Neural progenitor cell (in vitro differentiated cells): Measurements from ENCODE around the gene IFT88. TPM values are rescaled to one million over a fixed set of nuclear protein-coding genes. Genes with fewer than 3 reads are reported as not detected.

Experiments used
- DNase-seq: peaks from one replicate; pipeline ENCODE4 v3.0.0-alpha.2; 2016; ENCODE audit warnings: low spot score
- H2AFZ ChIP-seq: fragments of 200-600 bp; sonication (generic); replicated peaks from 2 replicates; pipeline ENCODE4 v1.6.1; 2016; ENCODE audit warnings: antibody characterized with exemption
- H3F3A ChIP-seq: fragments of 200-600 bp; sonication (generic); 2 replicates; pipeline ENCODE4 v1.6.1; 2016; ENCODE audit warnings: antibody characterized with exemption, low read depth
- H3K27ac ChIP-seq: fragments of 200-600 bp; sonication (generic); 2 replicates; pipeline ENCODE4 v1.5.1; 2016; ENCODE audit warnings: mild to moderate bottlenecking
- H3K27me3 ChIP-seq: fragments of 200-600 bp; sonication (generic); 2 replicates; pipeline ENCODE4 v1.6.1; 2016; ENCODE audit warnings: mild to moderate bottlenecking, moderate library complexity
- H3K36me3 ChIP-seq: fragments of 200-600 bp; sonication (generic); 2 replicates; pipeline ENCODE4 v1.5.1; 2016
- H3K4me1 ChIP-seq: fragments of 200-600 bp; sonication (generic); 2 replicates; pipeline ENCODE4 v1.6.1; 2016; ENCODE audit warnings: mixed run types
- H3K4me2 ChIP-seq: fragments of 200-600 bp; sonication (generic); 2 replicates; pipeline ENCODE4 v1.6.1; 2016
- H3K4me3 ChIP-seq: fragments of 200-600 bp; sonication (generic); 2 replicates; pipeline ENCODE4 v1.5.1; 2016
- H3K79me2 ChIP-seq: fragments of 200-600 bp; sonication (generic); 2 replicates; pipeline ENCODE4 v1.6.1; 2016; ENCODE audit warnings: low read depth
- H3K9ac ChIP-seq: fragments of 200-600 bp; sonication (generic); 2 replicates; pipeline ENCODE4 v1.6.1; 2016
- H3K9me3 ChIP-seq: fragments of 200-600 bp; sonication (generic); 2 replicates; pipeline ENCODE4 v1.5.1; 2016; ENCODE audit warnings: low read depth
- H4K20me1 ChIP-seq: fragments of 200-600 bp; sonication (generic); 2 replicates; pipeline ENCODE4 v1.6.1; 2016; ENCODE audit warnings: low read depth
- H3K27ac Mint-ChIP-seq: 3 replicates; pipeline ENCODE4 v1.8.0; 2021; ENCODE audit warnings: mixed read lengths
- H3K27me3 Mint-ChIP-seq: 2 replicates; pipeline ENCODE4 v1.8.0; 2022; ENCODE audit warnings: low read depth, mild to moderate bottlenecking, inconsistent platforms, moderate library complexity, mixed read lengths; ENCODE audit not compliant: insufficient read depth
- H3K36me3 Mint-ChIP-seq: 3 replicates; pipeline ENCODE4 v1.8.0; 2021; ENCODE audit warnings: mixed read lengths
- H3K4me1 Mint-ChIP-seq: 3 replicates; pipeline ENCODE4 v1.8.0; 2021; ENCODE audit warnings: mixed read lengths
- H3K4me3 Mint-ChIP-seq: 3 replicates; pipeline ENCODE4 v1.8.0; 2021; ENCODE audit warnings: mild to moderate bottlenecking, moderate library complexity, mixed read lengths
- H3K9me3 Mint-ChIP-seq: 3 replicates; pipeline ENCODE4 v1.8.0; 2020; ENCODE audit warnings: mixed read lengths
- CTCF ChIP-seq: fragments of 200-600 bp; sonication (generic); IDR thresholded peaks from 2 replicates; pipeline ENCODE4 v1.5.1; 2017; ENCODE audit warnings: antibody characterized with exemption, mild to moderate bottlenecking
- EZH2 ChIP-seq: fragments of 200-600 bp; sonication (generic); IDR thresholded peaks from 2 replicates; pipeline ENCODE4 v1.6.1; 2017; ENCODE audit warnings: antibody characterized with exemption, mild to moderate bottlenecking, moderate library complexity
- EZH2phosphoT487 ChIP-seq: fragments of 200-600 bp; sonication (generic); IDR thresholded peaks from 2 replicates; pipeline ENCODE4 v1.6.1; 2017; ENCODE audit warnings: antibody characterized with exemption
- total RNA-seq: library from RNA; depleted of rRNA; stranded (reverse); fragments of >200 nt; gene quantifications from 2 replicates; pipeline ENCODE4 v1.2.3, GENCODE V29; 2015; ENCODE audit warnings: low replicate concordance

The IFT88 gene
- total RNA-seq, 1 donor from 2014 or later, result 18.4 TPM

- Mint-ChIP-seq H3K36me3 (peaks cover 29% of the 10 kb centered on the region), H3K27ac (no peak overlapping the region)
These were observed 21.7 kb downstream of the IFT88 start for GRCh38 chr13:20588529-20589110.

GRCh38 chr13:20590561-20590960 is 23.6 kb downstream of the IFT88 start:
- no peak for TF ChIP-seq CTCF
- no peak for TF ChIP-seq EZH2
- no peak for TF ChIP-seq EZH2phosphoT487
- Histone ChIP-seq H4K20me1 (no peaks in the 10 kb centered on the region), H3K4me1 (no peaks in the 10 kb centered on the region), H3K79me2 (no peaks in the 10 kb centered on the region), H3K9me3 (no peaks in the 10 kb centered on the region), H3K27ac (no peak overlapping the region), H3K36me3 (no peaks in the 10 kb centered on the region), H2AFZ (no peak overlapping the region), H3K4me3 (no peak overlapping the region), H3K9ac (no peak overlapping the region), H3K27me3 (no peaks in the 10 kb centered on the region), H3K4me2 (no peak overlapping the region), H3F3A (peaks cover 3% of the 10 kb centered on the region)
- no peak for DNase-seq
- Mint-ChIP-seq H3K4me1 (no peaks in the 10 kb centered on the region), H3K36me3 (peaks cover 14% of the 10 kb centered on the region), H3K9me3 (no peaks in the 10 kb centered on the region), H3K27ac (no peak overlapping the region), H3K27me3 (no peaks in the 10 kb centered on the region), H3K4me3 (no peak overlapping the region)

More at GRCh38 chr13:20588529-20589110, 21.7 kb downstream of the IFT88 start:
- peaks cover 3% of the 10 kb centered on the region for H3F3A ChIP-seq
- Mint-ChIP-seq H3K4me3 (no peak overlapping the region), H3K4me1 (no peaks in the 10 kb centered on the region), H3K27me3 (no peaks in the 10 kb centered on the region), H3K9me3 (peaks cover 12% of the 10 kb centered on the region)
- no peak overlapping the region for H3K4me2 ChIP-seq
- H3K4me3 ChIP-seq, result no peak overlapping the region
- H2AFZ ChIP-seq, result no peak overlapping the region
- H3K27ac ChIP-seq, result no peak overlapping the region
- TF ChIP-seq EZH2 (no peak), CTCF (no peak), EZH2phosphoT487 (no peak)
- no peaks in the 10 kb centered on the region for H3K4me1 ChIP-seq
- no peaks in the 10 kb centered on the region for H3K9me3 ChIP-seq
- no peaks in the 10 kb centered on the region for H3K79me2 ChIP-seq
- H3K27me3 ChIP-seq, result no peaks in the 10 kb centered on the region
- H4K20me1 ChIP-seq, result no peaks in the 10 kb centered on the region
- H3K9ac ChIP-seq, result no peak overlapping the region
- peaks cover 5% of the 10 kb centered on the region for H3K36me3 ChIP-seq
- no peak for DNase-seq

- no peak overlapping the region for H3K27ac ChIP-seq
- TF ChIP-seq CTCF, result no peak
- TF ChIP-seq EZH2, result no peak
- no peak for TF ChIP-seq EZH2phosphoT487
- Mint-ChIP-seq H3K27ac (no peak overlapping the region), H3K4me3 (no peak overlapping the region), H3K9me3 (no peaks in the 10 kb centered on the region), H3K36me3 (peaks cover 8% of the 10 kb centered on the region), H3K27me3 (no peaks in the 10 kb centered on the region), H3K4me1 (no peaks in the 10 kb centered on the region)
- no peaks in the 10 kb centered on the region for H3K9me3 ChIP-seq
- no peaks in the 10 kb centered on the region for H3K36me3 ChIP-seq
- no peaks in the 10 kb centered on the region for H3K4me1 ChIP-seq
- no peaks in the 10 kb centered on the region for H3K79me2 ChIP-seq
- no peaks in the 10 kb centered on the region for H3K27me3 ChIP-seq
- H3K4me3 ChIP-seq, result no peak overlapping the region
- no peak for DNase-seq
- no peak overlapping the region for H3K9ac ChIP-seq
- no peak overlapping the region for H3K4me2 ChIP-seq
- H2AFZ ChIP-seq, result no peak overlapping the region
- peaks cover 3% of the 10 kb centered on the region for H3F3A ChIP-seq
- no peaks in the 10 kb centered on the region for H4K20me1 ChIP-seq
These were observed 25.6 kb downstream of the IFT88 start for GRCh38 chr13:20592606-20593005.
